GM19372 (cell line): Measurements from ENCODE around the gene NUDT5.

Experiments used
- ATAC-seq: cut with Tn5 transposase; IDR thresholded peaks from one replicate; pipeline ENCODE4 v1.9.1; 2021; ENCODE audit warnings: mild to moderate bottlenecking, low read depth, moderate library complexity; ENCODE audit not compliant: unreplicated experiment

Gene NUDT5

DNA sequence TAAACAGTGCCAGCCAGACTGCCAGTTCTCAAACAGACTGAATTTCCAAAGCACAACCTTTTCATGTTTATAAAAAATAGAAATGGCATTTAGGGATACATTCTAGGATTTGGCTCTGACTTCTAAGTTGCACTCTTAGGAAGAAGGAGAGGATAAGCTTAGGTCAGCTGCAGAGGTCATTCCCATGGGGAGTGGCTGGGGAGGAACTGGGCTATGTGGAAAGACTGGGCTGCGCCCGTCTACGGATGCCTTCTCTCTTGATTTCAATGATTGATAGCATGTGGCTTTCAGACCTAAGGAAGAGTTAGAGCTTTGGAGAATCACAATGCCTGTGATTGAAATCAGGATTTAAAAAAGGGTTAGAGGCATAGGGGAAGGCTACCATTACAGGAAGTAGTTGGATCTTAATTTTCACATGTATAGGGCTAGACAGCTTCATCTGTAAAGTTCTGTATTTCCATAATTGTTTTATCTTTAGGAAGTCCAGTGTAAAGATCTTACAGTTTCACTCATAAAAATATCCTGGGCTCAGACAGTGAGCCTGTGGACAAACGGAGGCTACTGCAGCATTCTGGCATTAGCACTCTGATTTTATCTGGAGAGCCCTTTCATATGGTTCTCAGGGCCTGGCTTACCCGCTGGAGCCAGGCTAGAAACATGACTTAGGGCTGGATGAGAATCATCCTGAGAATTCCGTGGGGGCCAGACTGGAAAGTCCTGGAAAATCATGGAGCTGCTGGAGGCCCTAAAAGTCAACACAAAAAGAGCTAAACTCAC lies 29.5 kb downstream of the NUDT5 start:
- no peak for ATAC-seq

DNA sequence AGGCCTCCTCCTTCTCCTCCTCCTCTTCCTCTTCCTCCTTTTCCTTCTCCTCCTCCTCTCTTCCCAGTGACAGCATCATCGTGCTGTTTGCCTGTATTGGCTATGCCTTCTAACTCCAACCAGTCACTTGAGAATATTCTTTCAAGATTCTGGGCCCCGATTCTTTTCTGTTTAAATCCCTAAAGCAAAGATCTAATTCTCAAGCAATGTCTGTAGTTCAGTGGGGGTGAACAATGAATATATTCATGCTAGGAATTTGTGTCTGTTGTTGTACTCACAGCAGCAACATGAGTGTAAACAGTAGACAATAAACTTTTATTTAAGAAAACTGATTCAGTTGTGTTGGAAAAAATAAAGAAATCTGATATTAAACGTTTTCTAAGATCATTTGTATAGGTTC lies 30.7 kb downstream of the NUDT5 start:
- no peak for ATAC-seq

DNA sequence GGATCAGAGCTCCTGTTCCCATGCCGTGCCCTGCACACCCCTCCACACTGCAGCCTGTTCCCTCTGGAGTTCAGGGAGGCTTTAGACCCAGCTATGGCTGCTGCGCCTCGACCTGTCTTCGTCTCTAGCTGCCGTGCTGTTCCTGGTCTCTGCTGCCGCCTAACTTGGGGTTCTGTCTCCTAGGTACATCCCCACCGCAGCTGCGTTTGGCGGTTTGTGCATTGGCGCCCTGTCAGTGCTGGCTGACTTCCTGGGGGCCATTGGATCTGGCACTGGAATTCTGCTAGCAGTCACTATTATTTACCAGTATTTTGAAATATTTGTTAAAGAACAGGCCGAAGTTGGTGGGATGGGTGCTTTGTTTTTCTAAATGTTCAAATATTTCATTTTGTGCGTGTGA lies 31.6 kb downstream of the NUDT5 start:
- no peak for ATAC-seq

DNA sequence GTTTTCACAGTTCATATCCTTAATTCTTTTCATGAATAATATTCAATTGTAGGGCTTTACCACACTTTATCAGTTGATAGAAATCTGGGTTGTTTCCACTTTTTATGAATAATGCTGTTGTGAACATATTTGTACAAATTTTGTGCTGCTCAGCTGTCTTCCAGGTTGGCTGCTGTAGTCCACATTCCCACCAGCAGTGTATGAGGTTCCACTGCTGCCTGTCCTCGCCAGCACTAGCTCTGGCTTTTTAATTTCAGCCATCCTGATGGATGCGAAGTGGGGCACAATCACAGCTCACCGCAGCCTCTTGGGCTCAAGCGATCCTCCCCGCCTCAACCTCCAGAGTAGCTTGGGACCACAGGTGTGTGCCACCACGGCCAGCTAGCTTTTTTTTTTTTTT lies 32.8 kb downstream of the NUDT5 start:
- no peak for ATAC-seq

DNA sequence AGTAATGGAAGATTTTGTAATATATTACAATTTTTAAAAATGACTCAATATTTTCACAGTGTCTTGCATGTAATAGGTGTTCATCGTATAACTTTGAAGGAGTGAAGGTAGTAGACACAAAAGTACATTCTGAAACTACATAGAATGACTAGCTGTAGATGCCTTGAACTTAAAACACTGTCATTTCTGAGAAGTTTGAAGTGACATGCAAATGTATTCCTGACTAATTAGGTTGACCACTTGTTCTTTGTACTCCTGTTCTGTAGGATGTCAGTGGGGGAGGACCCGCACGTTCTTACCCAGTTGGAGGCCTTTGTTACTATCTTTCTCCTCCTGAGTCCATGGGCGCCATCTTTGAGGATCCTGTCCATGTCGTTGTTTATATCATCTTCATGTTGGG lies 35.0 kb downstream of the NUDT5 start:
- ATAC-seq: no peak

DNA sequence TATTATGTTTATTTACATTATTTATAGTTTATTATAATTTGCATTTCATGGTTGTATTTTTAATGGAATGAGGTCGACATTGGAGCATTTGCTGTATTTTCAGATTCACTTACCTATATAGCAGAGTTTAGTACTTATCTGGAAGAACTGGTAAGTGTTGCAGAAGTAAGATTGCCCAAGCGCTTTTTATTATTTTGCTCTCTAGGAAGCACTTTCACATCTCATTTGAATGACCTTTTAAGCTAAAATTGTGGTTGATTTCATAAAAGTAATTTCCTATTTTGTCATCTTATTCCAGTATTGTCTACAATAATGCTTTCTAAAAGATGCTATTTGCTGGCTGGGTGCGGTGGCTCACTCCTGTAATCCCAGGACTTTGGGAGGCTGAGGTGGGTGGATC lies 37.6 kb downstream of the NUDT5 start:
- no peak for ATAC-seq

DNA sequence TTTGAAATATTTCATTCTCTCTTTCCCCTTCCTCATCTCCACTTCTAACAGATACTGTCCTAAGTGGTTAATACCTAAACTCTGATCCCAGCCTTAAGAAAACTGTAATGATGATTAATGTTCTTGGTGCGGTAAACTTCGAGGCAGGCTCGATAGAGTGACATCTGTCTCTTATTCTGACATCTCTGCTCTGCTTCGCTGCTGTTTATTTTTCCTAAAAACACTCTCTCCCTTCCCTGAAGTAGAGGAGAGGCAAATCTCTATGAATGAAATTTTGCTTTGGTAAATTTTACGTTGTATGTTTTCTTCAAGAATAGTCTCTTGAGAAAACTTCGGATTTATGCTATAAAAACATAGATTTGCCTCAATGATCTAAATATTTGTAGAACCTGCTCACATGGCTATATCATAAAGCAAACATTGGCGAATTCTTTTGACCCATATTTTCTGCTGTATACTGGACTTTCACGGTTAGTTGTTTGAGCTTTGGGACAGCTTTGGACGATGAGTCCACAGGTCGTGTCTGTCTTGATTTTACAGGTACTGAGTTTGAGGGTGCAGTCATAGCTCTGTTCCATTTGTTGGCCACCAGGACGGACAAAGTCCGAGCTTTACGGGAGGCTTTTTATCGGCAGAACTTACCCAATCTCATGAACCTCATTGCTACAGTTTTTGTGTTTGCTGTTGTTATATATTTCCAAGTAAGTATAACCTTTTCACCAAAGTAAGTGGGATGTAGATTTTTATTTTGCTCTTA lies 39.1 kb downstream of the NUDT5 start:
- no peak for ATAC-seq

DNA sequence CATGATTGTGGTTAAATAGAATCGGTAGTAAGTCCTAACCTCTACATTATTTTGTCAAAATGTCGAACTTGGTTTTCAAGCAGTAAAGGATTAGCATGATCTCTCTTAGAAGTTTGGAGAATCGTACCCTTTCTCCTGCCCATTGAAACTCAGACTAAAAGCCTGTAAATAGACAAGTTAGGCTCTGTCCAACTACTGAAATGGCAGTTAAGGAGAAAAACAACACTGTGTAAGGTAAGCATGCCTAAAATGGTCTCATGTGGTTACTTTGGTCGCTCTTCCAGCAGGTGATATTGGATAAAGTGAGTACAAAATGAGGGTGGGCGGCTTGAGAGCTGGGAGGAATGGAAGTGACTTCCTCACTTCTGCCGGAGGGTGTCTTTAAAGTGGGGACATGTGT lies 41.2 kb downstream of the NUDT5 start:
- ATAC-seq: no peak

DNA sequence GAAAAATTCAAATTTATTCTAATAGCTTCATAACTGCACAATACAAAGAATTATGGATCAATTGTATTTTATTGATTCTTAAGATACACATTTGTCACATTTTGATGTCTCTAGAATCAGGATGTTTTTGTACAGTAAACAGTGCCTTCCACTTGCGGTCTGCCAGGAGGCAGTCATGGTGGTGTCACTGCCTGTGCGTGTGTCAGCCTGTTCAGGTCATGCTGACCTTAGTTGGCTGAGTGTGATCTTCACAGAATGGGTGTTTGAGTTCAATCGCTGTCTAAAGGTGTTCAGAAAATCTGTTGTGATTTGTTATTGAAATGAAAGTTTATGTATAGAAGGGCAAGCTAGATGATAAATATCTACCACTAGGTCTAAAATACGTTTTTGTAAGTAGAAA lies 45.5 kb downstream of the NUDT5 start:
- no peak for ATAC-seq

DNA sequence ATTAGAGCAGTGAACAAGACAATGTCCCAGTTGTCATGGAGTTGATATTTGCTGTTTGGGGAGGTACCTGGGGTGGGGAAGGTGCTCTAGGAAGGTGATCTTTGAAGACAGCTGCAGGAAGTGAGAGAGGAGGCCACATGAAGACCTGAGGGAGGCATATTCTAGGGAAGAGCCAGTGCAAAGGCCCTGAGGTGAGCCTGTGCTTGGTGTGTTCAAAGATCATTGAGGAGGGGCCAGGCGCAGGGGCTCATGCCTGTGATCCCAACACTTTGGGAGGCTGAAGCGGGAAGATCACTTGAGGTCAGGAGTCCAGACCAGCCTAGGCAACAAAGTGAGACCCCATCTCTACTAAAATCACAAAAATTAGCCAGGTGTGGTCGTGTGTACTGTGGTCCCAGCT lies 51.2 kb downstream of the NUDT5 start:
- ATAC-seq: no peak

DNA sequence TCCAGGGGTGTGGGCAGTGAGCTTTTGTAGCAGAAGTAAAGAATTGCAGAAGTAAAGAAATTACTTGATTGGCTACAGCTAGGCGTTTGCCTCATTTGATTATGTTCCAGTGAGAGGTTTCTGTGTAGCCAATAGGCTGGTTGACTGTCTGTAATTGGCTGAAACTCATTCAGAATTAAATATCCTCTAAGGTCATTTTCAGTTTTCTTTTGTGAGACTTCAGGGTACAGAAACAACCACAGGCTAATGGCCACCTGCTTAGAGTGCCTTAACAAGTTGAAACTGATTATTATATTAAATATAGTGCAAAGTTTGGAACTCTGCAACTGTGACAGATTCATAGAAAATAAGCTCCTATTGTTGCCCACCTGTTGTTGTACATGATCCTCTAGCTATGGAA lies 55.7 kb downstream of the NUDT5 start:
- ATAC-seq: no peak

DNA sequence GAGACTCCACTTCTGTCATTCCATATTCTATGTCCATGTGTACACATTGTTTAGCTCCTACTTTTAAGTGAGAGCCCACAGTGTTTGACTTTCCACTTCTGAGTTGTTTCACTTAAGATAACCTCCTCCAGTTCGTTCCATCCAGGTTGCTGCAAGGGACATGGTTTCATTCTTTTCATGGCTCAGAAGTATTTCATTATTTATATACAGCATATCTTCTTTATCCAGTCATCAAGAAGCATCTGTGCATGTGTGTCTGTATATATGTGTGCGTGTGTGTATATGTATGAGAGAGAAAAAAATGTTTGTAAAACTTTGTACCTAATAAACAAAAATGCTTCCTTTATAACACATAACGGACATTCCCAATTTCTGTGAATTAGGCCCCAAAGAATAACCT lies 60.1 kb downstream of the NUDT5 start:
- ATAC-seq: no peak

DNA sequence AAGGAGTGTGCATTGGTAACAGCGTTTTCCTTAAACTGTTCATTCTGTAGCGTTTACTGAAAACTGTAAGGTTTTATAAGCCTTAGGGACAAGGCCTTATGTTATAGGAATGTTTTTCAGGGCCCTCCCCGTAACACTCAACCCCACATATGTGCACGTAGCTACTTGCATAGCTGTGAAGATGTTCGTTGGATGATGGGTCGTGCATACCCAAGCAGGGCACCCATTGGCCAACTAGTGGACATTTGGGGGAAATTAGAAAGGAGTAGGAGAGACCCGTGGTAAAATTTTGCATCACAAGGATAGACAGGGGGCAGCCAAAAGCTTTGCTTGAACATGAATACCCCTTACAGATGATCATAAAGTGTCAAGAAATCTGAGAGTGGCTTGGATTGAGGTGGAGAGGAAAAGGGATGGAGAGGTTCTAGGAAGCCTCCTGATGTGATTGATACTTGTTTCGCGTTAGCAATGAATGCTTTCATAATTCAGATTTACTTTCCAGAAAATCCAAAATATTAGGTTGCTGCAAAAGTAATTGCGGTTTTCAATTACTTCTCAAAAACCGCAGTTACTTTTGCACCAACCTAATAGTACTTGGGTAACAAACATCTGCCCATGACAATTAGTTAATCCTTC lies 65.3 kb downstream of the NUDT5 start:
- peak; percentile 26 for ATAC-seq

DNA sequence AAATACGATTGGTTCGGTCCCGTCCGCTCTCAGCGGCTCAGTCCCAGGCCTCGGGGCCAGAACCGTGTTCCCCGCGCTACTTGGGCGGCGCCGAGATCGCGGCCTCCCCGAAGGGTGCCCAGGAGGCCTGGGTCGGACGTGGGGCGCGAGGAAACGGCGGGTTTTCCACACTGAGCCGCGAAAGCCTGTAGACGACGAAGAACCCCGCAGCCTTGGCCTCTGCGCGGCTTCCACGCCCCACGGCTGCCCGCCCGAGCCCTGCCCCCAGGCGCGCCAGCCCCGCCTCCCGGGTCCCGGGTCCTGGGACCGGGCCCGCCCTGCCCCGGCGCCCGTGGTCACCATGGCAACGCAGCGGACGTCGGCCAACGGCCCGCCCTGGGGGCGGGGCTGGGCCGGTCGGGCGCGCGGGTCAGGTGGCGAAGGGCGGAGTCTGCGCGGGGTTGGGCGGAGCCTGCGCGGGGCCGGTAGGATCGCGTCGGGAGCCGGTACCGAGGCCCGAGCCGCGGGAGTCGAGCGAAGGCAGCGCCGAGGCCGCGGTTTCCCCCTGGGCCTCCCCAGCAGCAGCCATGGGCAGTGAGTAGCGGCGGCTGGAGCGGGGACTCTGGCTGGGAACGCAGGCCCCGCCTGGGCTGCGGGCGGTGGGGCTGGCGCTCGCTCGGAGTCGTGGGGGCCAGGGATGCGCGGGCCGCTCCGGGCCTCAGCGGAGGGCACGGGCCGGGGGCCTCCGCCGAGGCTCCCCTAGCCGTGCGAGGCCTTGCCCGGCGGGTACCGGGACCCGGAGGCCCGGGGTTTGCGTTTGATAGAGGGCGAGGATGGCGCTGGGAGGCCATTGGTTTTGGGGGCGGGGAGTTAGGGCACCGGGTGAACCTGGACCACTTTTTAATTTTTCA lies 66.2 kb downstream of the NUDT5 start, which contains the start of gene SEC61A2:
Gene SEC61A2 (plus strand): TSS at position 456 of the 890 bp plus-strand sequence. CDS start 111 bp downstream, at position 567.
- ATAC-seq: peak; percentile 92

DNA sequence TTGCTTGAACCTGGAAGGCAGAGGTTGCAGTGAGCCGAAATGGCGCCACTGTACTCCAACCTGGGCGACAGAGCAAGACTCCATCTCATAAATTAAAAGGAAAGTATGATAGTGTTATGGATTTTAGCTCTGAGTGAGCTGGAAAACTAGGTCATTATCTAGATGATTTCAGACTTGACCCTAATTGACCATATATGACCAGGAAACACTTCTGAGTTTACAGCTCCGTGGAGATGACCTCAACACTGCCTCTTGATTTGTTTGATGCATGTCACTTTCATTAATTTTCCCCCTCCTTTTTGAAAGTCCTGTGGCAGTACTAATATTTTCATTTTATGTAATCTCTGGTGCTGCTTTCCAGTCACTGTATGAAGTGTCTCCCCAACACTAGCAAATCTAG lies 74.0 kb downstream of the NUDT5 start:
- ATAC-seq: no peak
